LoVo (cell line): ENCODE results near the gene C9orf85.
"Not testable (repeated sequence)": the region's sequence is repeated elsewhere in the genome, so short reads cannot be mapped to it uniquely, and the experiment has no call there.

Experiments
- DNase-seq: peaks from one replicate; pipeline ENCODE4 v3.0.0-alpha.2; 2016; ENCODE audit warnings: low spot score

Gene C9orf85

DNA sequence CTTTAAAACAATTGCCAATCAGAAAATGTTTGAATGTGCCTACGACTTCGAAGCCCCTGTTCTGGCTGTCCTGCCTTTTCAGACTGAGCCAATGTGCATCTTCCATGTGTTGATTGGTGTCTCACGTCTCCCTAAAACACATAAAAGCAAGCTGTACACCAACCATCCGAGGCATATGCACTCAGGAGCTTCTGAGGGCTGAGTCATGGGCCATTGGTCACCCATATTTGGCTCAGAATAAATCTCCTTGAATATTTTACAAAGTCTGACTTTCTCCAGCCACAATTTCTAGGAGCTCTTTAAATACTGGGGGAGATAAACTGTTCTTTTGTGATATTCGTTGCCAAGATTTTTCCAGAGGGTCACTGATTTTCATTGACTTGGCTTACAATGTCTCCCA, 95.1 kb downstream of the C9orf85 start:
- no peak for DNase-seq

DNA sequence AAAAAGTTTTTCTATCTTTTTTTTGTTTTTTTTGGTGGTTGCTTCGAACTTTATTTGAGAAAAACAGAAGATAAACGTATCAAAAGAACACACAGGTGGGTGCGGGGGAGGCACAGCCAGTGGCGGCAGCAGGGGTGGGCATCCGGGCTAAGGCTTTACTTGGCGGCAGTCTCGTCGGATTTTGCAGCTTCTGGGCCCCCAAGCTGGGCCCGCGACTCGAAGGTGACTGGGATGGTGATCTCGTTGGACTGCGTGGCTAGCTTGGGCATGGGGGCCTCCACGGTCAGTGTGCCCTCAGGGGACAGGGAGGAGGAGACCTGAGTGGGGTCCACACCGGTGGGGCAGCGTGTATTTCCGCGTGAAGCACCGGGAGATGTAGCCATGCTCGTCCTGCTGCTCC, 96.3 kb downstream of the C9orf85 start:
- not testable (repeated sequence) for DNase-seq

DNA sequence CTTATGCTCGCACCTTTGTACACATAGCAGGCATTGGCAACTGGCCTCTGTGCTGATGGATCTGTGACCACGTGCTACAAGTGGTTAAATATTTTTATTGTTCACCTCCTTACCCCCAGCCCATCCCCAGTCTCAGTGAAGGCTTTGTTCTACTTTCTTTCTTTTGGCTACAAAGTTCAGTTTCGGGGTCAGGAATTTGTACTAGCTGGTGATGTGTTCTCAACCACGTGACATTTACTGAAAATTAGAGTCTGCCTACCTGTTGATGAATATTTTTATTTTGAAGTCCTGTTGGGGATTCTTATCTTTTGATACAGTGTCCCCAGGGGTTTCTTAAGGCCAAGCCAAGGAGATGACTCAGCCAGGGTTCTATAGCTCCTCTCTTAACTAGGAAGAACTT, 101.2 kb downstream of the C9orf85 start:
- DNase-seq, result peak; percentile 63

DNA sequence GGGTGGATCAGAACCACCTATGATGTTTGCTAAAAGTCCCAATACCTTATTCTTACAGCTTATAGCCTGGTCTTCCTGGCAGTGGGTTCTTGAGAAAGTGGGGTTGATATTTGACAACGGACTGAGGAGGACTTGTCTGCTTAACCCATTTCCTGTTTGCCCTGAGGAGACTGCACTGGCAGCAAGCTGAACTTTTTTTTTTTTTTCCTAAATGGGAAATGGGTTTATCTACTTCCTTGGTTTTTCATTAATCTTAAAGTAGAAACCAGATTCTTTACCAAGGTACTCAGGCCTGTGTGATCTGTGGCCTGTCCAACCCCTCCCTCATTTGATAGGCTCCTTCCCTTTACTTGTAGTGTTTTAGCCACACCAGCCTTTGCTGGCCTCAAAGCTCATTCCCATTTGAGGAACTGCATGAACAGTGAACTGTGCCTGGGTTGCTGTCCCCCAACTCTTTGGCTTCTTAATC, 101.9 kb downstream of the C9orf85 start:
- peak; percentile 28 for DNase-seq

DNA sequence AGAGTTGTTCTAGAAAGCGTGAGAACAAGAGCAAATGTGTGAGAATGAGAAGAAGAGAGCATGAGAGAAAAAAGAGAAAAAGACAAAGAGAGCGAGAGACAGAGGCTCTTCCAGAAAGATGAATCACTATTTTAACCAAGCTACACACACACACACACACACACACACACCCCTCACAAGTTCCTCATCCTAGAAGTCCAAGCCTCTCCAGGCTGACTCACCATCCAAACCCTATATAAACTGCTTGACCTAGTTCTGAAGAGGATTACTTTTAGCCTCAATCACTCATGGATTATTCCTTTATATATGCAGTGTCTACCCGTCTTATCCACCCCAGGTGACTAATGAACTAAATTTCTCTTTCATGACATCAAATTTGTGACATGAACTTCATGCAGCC, 111.4 kb downstream of the C9orf85 start:
- DNase-seq, result peak; percentile 38
